ENCODE measurements around the gene TRAPPC2L. TPM values are rescaled to one million over a fixed set of nuclear protein-coding genes. Genes with fewer than 3 reads are reported as not detected.

The TRAPPC2L gene
- total RNA-seq, 1 experiment from 2014 or later, result 101 TPM

- Histone ChIP-seq H3K36me3 (ENCODE audit: low read depth) (no peaks in the 10 kb centered on the region), H3K9me2 (ENCODE audit: insufficient read depth) (no peaks in the 10 kb centered on the region), H3F3A (ENCODE audit: insufficient read depth, low read depth) (no peaks in the 10 kb centered on the region), H3K27ac (no peak overlapping the region), H3K9me3 (ENCODE audit: insufficient read depth, low read depth) (no peaks in the 10 kb centered on the region), H2AFZ (no peak overlapping the region), H3K4me2 (no peak overlapping the region), H3K79me2 (ENCODE audit: low read depth) (no peaks in the 10 kb centered on the region), H3K4me1 (replicated peaks; ENCODE audit: insufficient read depth) (no peaks in the 10 kb centered on the region), H3K4me3 (no peak overlapping the region), H4K20me1 (ENCODE audit: insufficient read depth) (no peaks in the 10 kb centered on the region), H3K27me3 (ENCODE audit: insufficient read depth, low read depth) (peaks cover 75% of the 10 kb centered on the region)
- BruUV-seq (replicated peaks), result no TSS peak
- intact Hi-C loops (cut with micrococcal nuclease; ENCODE audit: unreplicated experiment), result no loop called here
- TF ChIP-seq CTCF (conservative IDR thresholded peaks at IDR 0.05) (no peak), EZH2 (IDR thresholded peaks at IDR 0.05; ENCODE audit: low read depth) (no peak)
- CTCF ChIA-PET, result no interaction called here
- POLR2A ChIA-PET (ENCODE audit: unreplicated experiment), result no interaction called here
- DNase-seq, result no peak
Observed at GRCh38 chr16:88869673-88869980, 12.7 kb downstream of the TRAPPC2L start.

GRCh38 chr16:88870608-88871348 lies 13.9 kb downstream of the TRAPPC2L start:
- Histone ChIP-seq H3K27me3 (ENCODE audit: insufficient read depth, low read depth) (peaks cover 86% of the 10 kb centered on the region), H3F3A (ENCODE audit: insufficient read depth, low read depth) (no peaks in the 10 kb centered on the region), H3K36me3 (ENCODE audit: low read depth) (no peaks in the 10 kb centered on the region), H3K9me2 (ENCODE audit: insufficient read depth) (no peaks in the 10 kb centered on the region), H3K9me3 (ENCODE audit: insufficient read depth, low read depth) (no peaks in the 10 kb centered on the region), H4K20me1 (ENCODE audit: insufficient read depth) (no peaks in the 10 kb centered on the region), H3K79me2 (ENCODE audit: low read depth) (no peaks in the 10 kb centered on the region), H2AFZ (no peak overlapping the region), H3K4me2 (no peak overlapping the region), H3K4me1 (replicated peaks; ENCODE audit: insufficient read depth) (no peaks in the 10 kb centered on the region), H3K27ac (no peak overlapping the region), H3K4me3 (no peak overlapping the region)
- ChIA-PET CTCF (no interaction called here), POLR2A (ENCODE audit: unreplicated experiment) (no interaction called here)
- no peak for DNase-seq
- intact Hi-C loops (cut with micrococcal nuclease; ENCODE audit: unreplicated experiment), result no loop called here
- no TSS peak for BruUV-seq (replicated peaks)
- TF ChIP-seq CTCF (conservative IDR thresholded peaks at IDR 0.05), result no peak
- no peak for TF ChIP-seq EZH2 (IDR thresholded peaks at IDR 0.05; ENCODE audit: low read depth)

GRCh38 chr16:88871349-88871702 lies 14.4 kb downstream of the TRAPPC2L start:
- Histone ChIP-seq H3K4me1 (replicated peaks; ENCODE audit: insufficient read depth) (no peaks in the 10 kb centered on the region), H3K9me2 (ENCODE audit: insufficient read depth) (no peaks in the 10 kb centered on the region), H3K27ac (no peak overlapping the region), H3F3A (ENCODE audit: insufficient read depth, low read depth) (no peaks in the 10 kb centered on the region), H3K9me3 (ENCODE audit: insufficient read depth, low read depth) (no peaks in the 10 kb centered on the region), H4K20me1 (ENCODE audit: insufficient read depth) (no peaks in the 10 kb centered on the region), H3K36me3 (ENCODE audit: low read depth) (no peaks in the 10 kb centered on the region), H3K4me3 (no peak overlapping the region), H3K79me2 (ENCODE audit: low read depth) (no peaks in the 10 kb centered on the region), H2AFZ (no peak overlapping the region), H3K4me2 (no peak overlapping the region), H3K27me3 (ENCODE audit: insufficient read depth, low read depth) (peaks cover 92% of the 10 kb centered on the region)
- TF ChIP-seq CTCF (conservative IDR thresholded peaks at IDR 0.05) (no peak), EZH2 (IDR thresholded peaks at IDR 0.05; ENCODE audit: low read depth) (no peak)
- intact Hi-C loops (cut with micrococcal nuclease; ENCODE audit: unreplicated experiment), result no loop called here
- no peak for DNase-seq
- no TSS peak for BruUV-seq (replicated peaks)
- POLR2A ChIA-PET (ENCODE audit: unreplicated experiment), result no interaction called here
- CTCF ChIA-PET, result no interaction called here
